Thyroid gland (tissue), 4 donors: Measurements from ENCODE around the gene METTL1. TPM values are rescaled to one million over a fixed set of nuclear protein-coding genes. Genes with fewer than 3 reads are reported as not detected.
"Not testable (repeated sequence)": the region's sequence is repeated elsewhere in the genome, so short reads cannot be mapped to it uniquely, and the experiment has no call there.

Source experiments
- DNase-seq, 2 donors: peaks; one replicate each; pipeline ENCODE4 v3.0.0-alpha.2; 2019
- H3K27ac ChIP-seq, 3 donors: fragments of 200-600 bp; sonication (generic); 1 replicate in 2 of 3; 2 replicates in 1 of 3; pipeline ENCODE4 v1.5.1; 2016 to 2019; ENCODE audit warnings: mild to moderate bottlenecking in 1 of 3, moderate library complexity in 1 of 3
- H3K27me3 ChIP-seq: fragments of 200-600 bp; sonication (generic); one replicate; pipeline ENCODE4 v1.5.1; 2019
- H3K36me3 ChIP-seq, 2 donors: fragments of 200-600 bp; sonication (generic); one replicate each; pipeline ENCODE4 v1.5.1; 2016 to 2019
- H3K4me1 ChIP-seq, 2 donors: fragments of 200-600 bp; sonication (generic); one replicate each; pipeline ENCODE4 v1.5.1; 2017 to 2019
- H3K4me3 ChIP-seq, 3 donors: fragments of 200-600 bp; sonication (generic); replicated peaks in 1 of 3; 1 replicate in 2 of 3; 2 replicates in 1 of 3; pipeline ENCODE4 v1.5.1; 2016; ENCODE audit warnings: mild to moderate bottlenecking in 1 of 3
- H3K9me3 ChIP-seq: fragments of 200-600 bp; sonication (generic); one replicate; pipeline ENCODE4 v1.5.1; 2017
- CTCF ChIP-seq, 6 experiments: fragments of 200-600 bp in 3 of 6; fragments of 450-650 bp in 3 of 6; sonication (generic) in 3 of 6; IDR thresholded peaks; one replicate each; pipeline ENCODE4 v1.5.1; 2016 to 2019; ENCODE audit warnings: antibody characterized with exemption in 6 of 6, mild to moderate bottlenecking in 2 of 6, inconsistent platforms in 1 of 6, moderate library complexity in 1 of 6
- POLR2A ChIP-seq, 2 donors: fragments of 450-650 bp; IDR thresholded peaks; one replicate each; pipeline ENCODE4 v1.6.1; 2017; ENCODE audit warnings: antibody characterized with exemption in 2 of 2, mild to moderate bottlenecking in 2 of 2, moderate library complexity in 1 of 2
- WGBS, 2 donors: methylation state at CpG; one replicate each; pipeline ENCODE4 v1.1.5; 2017; 5-methylcytosine and 5-hydroxymethylcytosine counted together
- intact Hi-C: fragments of 100-400 bp; cut with DNase I; formaldehyde crosslinking; loops from one replicate; pipeline ENCODE4 v1.15.1; 2023
- total RNA-seq, 4 donors: library from RNA; depleted of rRNA; stranded (reverse); fragments of >200 nt; gene quantifications; one replicate each; pipeline ENCODE4 v1.2.3, GENCODE V29; 2016

METTL1 gene
- total RNA-seq, 4 donors from 2014 or later, result 7.9 to 24.5 (median 13.1) TPM

DNA sequence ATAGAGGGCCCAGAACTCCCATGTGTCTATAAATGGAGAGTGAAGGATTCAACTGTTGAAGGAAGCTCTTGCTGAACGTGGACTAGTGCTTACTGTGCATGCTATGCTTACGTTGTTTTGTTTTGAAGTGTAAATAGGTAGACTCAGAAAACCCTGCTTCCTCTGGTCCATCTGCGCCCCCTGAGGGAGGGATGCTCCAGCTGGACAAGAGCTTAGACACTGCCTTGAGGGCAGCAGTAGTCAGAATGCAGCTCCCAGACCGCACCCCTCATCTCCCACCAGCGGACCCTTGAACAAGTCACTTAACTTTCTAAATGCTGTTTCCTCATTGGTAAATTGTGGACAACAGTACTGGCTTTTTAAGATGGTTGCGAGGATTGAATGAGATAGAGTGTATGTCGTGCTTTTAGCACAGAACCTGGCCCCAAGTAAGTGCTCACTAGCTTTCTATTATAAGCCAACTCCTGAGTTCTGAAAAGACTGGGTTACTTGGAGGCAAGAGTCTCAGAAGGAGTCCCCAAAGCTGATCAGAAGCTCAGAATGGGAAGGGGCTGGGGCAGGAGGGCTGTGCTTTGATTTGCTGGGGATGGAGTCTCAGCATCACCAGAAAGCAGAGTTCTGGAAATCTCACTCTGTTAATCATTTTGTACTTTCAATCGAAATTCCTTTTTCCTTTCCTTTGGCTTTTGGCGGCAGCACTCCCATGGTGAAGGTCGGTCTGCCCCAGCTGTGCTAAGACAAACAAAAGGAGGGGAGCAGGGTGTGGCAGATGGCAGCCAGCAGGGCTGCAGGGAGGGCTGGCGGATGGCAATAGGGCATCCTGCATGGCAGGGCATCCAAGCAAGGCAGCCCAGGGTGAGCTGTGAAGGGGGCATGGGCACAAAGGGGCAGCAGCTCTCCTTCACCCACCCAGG is 48.9 kb downstream of the METTL1 start:
- H3K27me3 ChIP-seq, result no peaks in the 10 kb centered on the region
- TF ChIP-seq CTCF (IDR thresholded peaks at IDR 0.05) (no peak), POLR2A (IDR thresholded peaks at IDR 0.05) (no peak)
- no peak overlapping the region for H3K4me3 ChIP-seq
- H3K27ac ChIP-seq, result no peak overlapping the region
- DNase-seq, result no peak
- H3K9me3 ChIP-seq, result no peaks in the 10 kb centered on the region
- H3K36me3 ChIP-seq, result peaks cover 30 to 31% of the 10 kb centered on the region in 2 donors
- intact Hi-C loops, result no loop called here
- WGBS, 2 donors, result 61 to 62% methylated on average over 11 of the region's 11 CpGs
- peaks cover 9 to 24% of the 10 kb centered on the region in 2 donors for H3K4me1 ChIP-seq

GRCh38 chr12:57721846-57722608 is 49.9 kb downstream of the METTL1 start:
- WGBS, 2 donors, result 96% methylated on average over 16 of the region's 16 CpGs
- H3K36me3 ChIP-seq, result peaks cover 37 to 38% of the 10 kb centered on the region in 2 donors
- H3K9me3 ChIP-seq, DNase-seq, H3K27me3 ChIP-seq, H3K4me3 ChIP-seq, H3K27ac ChIP-seq, intact Hi-C loops: not testable (repeated sequence)
- H3K4me1 ChIP-seq, result peaks cover 3 to 15% of the 10 kb centered on the region in 2 donors

DNA sequence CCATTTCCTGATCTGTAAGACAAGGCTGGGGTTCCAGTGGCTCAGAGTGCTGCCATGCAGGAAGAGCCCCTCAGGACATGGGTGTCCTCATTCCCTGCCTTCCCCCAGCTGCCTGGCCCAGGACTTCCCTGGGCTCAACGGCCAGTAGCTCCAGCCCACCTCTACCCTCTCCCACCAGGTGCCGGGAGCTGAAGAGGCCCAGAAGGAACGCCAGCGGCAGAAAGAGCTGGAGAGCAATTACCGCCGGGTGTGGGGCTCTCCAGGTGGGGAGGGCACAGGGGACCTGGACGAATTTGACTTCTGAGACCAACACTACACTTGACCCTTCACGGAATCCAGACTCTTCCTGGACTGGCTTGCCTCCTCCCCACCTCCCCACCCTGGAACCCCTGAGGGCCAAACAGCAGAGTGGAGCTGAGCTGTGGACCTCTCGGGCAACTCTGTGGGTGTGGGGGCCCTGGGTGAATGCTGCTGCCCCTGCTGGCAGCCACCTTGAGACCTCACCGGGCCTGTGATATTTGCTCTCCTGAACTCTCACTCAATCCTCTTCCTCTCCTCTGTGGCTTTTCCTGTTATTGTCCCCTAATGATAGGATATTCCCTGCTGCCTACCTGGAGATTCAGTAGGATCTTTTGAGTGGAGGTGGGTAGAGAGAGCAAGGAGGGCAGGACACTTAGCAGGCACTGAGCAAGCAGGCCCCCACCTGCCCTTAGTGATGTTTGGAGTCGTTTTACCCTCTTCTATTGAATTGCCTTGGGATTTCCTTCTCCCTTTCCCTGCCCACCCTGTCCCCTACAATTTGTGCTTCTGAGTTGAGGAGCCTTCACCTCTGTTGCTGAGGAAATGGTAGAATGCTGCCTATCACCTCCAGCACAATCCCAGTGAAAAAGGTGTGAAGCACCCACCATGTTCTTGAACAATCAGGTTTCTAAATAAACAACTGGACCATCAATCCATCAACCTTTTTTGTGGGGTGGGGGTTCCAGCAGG is 51.0 kb downstream of the METTL1 start:
- Histone ChIP-seq H3K27me3 (no peaks in the 10 kb centered on the region), H3K4me1 (peaks cover 0 to 4% of the 10 kb centered on the region in 2 donors), H3K9me3 (no peaks in the 10 kb centered on the region), H3K4me3 (no peak overlapping the region), H3K27ac (no peak overlapping the region), H3K36me3 (peaks cover 47 to 48% of the 10 kb centered on the region in 2 donors)
- TF ChIP-seq POLR2A (IDR thresholded peaks at IDR 0.05), result no peak
- 85 to 94% methylated on average over 11 of the region's 11 CpGs for WGBS, 2 donors
- intact Hi-C loops, result no loop called here
- no peak for DNase-seq

- no peak for DNase-seq
- H3K27me3 ChIP-seq, result no peaks in the 10 kb centered on the region
- TF ChIP-seq POLR2A (IDR thresholded peaks at IDR 0.05), result no peak
- no peak for TF ChIP-seq CTCF (IDR thresholded peaks at IDR 0.05)
- H3K27ac ChIP-seq, result no peak overlapping the region
- no peak overlapping the region for H3K4me3 ChIP-seq
- intact Hi-C loops, result no loop called here
- H3K9me3 ChIP-seq, result no peaks in the 10 kb centered on the region
- H3K36me3 ChIP-seq, result peaks cover 47 to 48% of the 10 kb centered on the region in 2 donors
- no peaks in the 10 kb centered on the region for H3K4me1 ChIP-seq
- 93 to 94% methylated on average over 18 to 20 of the region's 20 CpGs for WGBS, 2 donors
Observed at GRCh38 chr12:57719777-57720605, 51.9 kb downstream of the METTL1 start.
